ENCODE measurements around the gene FBXO3.
A peak's percentile ranks its signal among the peaks of the same experiment; 100 is the strongest.
"Not testable (repeated sequence)": the region's sequence is repeated elsewhere in the genome, so short reads cannot be mapped to it uniquely, and the experiment has no call there.

The FBXO3 gene

GRCh38 chr11:33770236-33770635 is 4.1 kb downstream of the FBXO3 start:
- DNase-seq = no peak

- DNase-seq = no peak
These were observed 4.8 kb downstream of the FBXO3 start for GRCh38 chr11:33769542-33769941.

- DNase-seq = no peak
These were observed 6.7 kb downstream of the FBXO3 start for GRCh38 chr11:33767624-33768023.

GRCh38 chr11:33766085-33766484 is 8.2 kb downstream of the FBXO3 start:
- no peak for DNase-seq

- DNase-seq = no peak
These were observed 12.8 kb downstream of the FBXO3 start for GRCh38 chr11:33761471-33761870.

GRCh38 chr11:33753304-33753967 is 20.9 kb downstream of the FBXO3 start:
- DNase-seq = no peak

GRCh38 chr11:33751878-33752277 is 22.4 kb downstream of the FBXO3 start:
- DNase-seq = no peak

- no peak for DNase-seq
These were observed 26.3 kb downstream of the FBXO3 start for GRCh38 chr11:33747979-33748378.

- DNase-seq = no peak
These were observed 31.0 kb downstream of the FBXO3 start for GRCh38 chr11:33743291-33743690.

GRCh38 chr11:33742249-33742851 is 32.0 kb downstream of the FBXO3 start:
- peak; percentile 51 for DNase-seq

- DNase-seq = no peak
These were observed 32.5 kb downstream of the FBXO3 start for GRCh38 chr11:33741806-33742205.

GRCh38 chr11:33737362-33737821 is 36.9 kb downstream of the FBXO3 start:
- DNase-seq = no peak

GRCh38 chr11:33736148-33736812 is 38.0 kb downstream of the FBXO3 start, which contains the start of gene CD59:
CD59 (minus strand) TSS chr11:33736423; CDS start chr11:33722445, 13,978 bp downstream.
- peak; percentile 84 for DNase-seq

- peak; percentile 59 for DNase-seq
These were observed 38.8 kb downstream of the FBXO3 start for GRCh38 chr11:33735271-33736147.

GRCh38 chr11:33734441-33735270 is 39.7 kb downstream of the FBXO3 start:
- DNase-seq = peak; percentile 1

- no peak for DNase-seq
These were observed 40.3 kb downstream of the FBXO3 start for GRCh38 chr11:33733980-33734379.

GRCh38 chr11:33731723-33732531 is 42.4 kb downstream of the FBXO3 start:
- DNase-seq = peak; percentile 89

- no peak for DNase-seq
These were observed 43.6 kb downstream of the FBXO3 start for GRCh38 chr11:33730716-33731115.

GRCh38 chr11:33729072-33729664 is 45.2 kb downstream of the FBXO3 start:
- not testable (repeated sequence) for DNase-seq

- DNase-seq = peak; percentile 58
These were observed 46.8 kb downstream of the FBXO3 start for GRCh38 chr11:33727539-33727938.

GRCh38 chr11:33725496-33725895 is 48.8 kb downstream of the FBXO3 start:
- no peak for DNase-seq

Measured in inflammatory macrophage treated with lipopolysaccharide for 4 hours (primary cell).